ENCODE data around the gene RIT2.
"Not testable (repeated sequence)": the region's sequence is repeated elsewhere in the genome, so short reads cannot be mapped to it uniquely, and the experiment has no call there.

The RIT2 gene

DNA sequence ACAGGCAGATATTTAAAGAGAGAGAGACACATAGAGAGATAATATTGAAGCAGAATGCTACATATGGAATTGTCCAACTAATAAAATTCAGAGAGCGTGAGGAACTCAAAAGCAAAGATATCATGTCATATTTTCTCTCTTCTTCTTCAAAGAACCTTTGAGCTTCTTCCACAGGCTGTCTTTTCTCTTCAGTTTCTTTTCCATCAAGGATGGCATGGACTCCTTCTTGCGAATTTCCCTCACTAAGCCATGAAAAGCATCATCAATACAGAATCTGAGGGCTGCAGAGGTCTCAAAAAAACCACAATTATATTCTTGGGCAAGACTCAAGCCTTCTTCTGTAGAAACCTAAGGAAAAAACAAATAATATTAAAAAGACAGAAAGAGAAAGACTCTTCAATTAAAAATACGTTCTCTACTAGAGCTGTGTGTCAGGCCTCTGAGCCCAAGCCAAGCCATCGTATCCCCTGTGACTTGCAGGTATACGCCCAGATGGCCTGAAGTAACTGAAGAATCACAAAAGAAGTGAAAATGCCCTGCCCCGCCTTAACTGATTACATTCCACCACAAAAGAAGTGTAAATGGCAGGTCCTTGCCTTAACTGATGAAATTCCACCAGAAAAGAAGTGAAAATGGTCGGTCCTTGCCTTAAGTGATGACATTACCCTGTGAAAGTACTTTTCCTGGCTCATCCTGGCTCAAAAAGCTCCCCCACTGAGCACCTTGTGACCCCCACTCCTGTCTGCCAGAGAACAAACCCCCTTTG lies 371.9 kb downstream of the RIT2 start:
- no peak for DNase-seq

DNA sequence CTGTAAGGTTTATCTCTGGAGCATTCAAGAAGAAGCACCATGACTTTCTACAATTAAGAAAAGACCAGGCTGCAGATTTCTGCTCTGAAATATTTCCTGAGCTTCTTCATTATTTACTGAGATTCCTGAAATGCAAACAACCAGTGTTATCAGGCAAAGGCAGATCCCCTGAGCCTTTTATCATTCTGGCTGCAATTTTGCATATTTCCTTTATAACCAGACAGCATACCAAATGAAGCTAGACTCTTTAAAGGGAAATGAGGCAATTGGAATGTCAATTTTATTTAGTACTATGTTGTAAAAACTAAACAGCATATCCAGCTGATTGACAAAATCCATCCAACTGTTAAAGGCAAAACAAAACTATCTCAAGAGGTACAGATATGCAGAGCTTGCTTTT lies 372.5 kb downstream of the RIT2 start:
- DNase-seq, result no peak

DNA sequence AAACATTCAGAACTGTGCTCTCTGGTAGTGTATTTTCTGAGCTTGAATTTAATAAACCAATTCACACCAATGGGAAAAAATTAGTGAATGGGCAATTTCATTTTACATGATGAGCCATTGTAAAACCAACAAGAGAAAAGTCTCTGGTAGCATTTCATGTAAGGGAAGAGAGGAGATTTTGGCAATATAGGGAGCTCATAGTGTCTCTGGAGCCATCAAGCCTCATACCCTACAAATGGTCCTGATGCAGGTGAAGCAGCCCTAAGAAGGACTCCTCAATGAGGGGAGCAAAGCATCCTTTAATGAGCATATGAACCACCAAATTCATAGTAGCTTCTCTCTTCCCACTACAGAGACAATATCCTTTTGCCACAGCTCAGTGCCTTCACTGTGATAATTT lies 373.0 kb downstream of the RIT2 start:
- DNase-seq, result no peak

DNA sequence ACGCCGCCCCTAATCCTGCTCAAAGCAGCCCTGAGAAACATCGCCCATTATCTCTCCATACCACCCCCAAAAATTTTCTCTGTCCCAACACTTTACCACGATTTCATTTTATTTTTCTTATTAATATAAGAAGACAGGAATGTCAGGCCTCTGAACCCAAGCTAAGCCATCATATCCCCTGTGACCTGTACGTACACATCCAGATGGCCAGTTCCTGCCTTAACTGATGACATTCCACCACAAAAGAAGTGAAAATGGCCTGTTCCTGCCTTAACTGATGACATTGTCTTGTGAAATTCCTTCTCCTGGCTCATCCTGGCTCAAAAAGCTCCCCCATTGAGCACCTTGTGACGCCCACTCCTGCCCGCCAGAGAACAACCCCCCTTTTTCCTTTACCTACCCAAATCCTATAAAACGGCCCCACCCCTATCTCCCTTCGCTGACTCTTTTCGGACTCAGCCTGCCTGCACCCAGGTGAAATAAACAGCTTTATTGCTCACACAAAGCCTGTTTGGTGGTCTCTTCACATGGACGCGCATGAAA lies 373.6 kb downstream of the RIT2 start:
- not testable (repeated sequence) for DNase-seq

DNA sequence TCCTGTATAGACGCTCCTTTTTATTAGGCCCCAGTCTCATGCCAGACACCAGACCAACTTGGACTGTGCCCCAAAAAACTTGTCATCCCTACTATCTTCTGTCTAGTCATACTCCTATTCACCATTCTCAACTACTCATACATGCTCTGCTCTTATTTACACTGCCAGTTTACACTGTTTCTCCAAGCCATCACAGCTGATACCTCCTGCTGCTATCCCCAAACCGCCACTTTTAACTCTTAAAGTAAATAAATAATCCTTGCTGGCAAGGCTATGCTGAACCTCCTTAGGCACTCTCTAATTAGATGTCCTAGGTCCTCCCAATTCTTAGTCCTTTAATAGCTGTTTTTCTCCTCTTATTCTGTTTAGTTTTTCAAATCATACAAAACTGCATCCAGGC lies 374.2 kb downstream of the RIT2 start:
- DNase-seq, result not testable (repeated sequence)

DNA sequence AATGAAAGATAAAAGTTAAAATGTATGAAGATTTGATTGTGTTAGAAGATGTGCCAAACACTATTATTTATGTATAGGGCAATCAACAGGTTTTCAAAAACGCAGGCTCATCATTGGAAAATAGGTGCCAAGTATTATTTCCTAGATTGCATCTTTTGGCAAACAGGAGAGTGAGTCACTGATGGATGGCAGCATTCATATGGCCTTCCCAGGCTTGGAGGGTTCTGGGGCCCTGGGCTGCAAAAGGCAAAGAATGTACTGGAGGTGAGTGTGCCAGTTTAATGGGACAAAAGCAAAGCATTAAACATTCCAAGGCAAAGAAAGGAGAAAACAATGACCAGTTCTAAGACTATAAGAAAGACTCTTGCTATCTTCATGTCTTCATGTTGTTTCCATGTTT lies 379.4 kb downstream of the RIT2 start:
- DNase-seq, result no peak

DNA sequence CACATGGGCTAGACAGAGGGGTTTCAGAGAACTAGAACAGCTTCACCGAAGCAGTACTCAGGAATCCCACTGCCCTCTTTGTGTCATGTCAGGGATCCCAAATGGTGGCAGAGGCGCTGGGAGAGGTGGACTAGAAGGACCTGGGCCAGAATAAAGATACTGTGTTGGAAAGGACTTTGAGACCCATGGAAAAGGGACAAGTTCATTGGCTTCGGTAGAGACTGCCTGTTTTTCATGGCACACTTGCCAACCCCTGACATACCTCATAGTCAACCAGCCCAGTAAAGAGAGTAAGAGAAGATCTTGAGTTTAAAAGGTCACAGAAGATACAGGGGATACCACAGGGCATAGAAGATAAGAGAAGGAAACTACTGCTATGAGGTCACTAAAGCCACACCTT lies 381.0 kb downstream of the RIT2 start:
- no peak for DNase-seq

DNA sequence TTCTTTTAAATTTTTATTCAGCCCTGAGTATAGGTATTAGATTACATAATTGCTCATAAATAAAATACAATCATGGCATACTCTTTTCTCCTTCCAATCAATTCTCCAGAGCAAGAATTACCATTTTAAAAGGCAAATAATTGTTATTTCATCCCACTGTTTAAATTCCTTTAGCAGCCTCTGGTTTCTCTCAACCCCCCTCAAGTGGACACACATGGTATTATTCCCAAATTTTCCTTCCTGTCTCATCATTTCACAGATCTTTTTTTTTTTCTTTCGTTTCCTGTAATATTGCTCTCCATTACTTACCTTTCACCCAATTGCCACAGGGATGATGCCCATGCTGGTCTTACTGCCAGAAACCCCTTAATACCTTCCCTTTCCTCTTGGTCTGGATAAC lies 385.2 kb downstream of the RIT2 start:
- no peak for DNase-seq

DNA sequence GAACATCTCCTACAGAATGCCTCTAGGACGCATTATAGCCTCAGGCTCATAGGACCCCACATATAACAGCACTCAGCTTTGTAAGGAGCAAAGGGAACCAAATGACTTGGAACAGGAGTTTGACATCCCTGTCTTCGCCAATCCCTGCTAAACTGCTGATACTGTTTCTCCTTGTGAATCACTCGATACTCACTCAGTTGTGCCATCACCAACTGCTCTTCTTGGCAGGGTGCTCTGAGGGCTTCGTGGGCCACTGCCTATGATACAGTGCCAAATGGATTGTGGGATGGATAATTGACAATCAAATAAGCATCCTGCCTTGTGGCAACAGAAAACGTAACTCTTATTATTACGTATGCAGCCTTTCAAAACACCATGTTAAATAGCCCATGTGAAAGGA lies 396.3 kb downstream of the RIT2 start:
- no peak for DNase-seq

DNA sequence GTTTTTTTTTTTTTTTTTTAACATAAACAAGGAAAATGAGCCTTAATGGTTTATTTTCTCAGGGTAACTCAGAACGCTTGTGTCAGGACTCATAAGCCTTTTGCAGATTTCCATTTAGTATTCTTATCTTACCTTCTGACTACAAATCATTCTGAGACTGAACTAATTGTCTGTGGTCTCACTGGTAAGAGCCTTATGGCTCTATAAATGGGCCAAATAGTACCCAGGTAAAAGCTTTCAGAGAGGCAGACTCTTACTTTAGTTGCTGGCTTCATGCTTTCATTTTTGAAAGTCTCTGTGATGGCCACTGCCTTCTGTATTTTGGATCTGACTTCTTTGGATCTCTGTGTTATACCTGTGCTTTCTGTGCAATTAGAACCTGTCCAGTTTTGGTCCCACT lies 403.4 kb downstream of the RIT2 start:
- DNase-seq, result no peak

DNA sequence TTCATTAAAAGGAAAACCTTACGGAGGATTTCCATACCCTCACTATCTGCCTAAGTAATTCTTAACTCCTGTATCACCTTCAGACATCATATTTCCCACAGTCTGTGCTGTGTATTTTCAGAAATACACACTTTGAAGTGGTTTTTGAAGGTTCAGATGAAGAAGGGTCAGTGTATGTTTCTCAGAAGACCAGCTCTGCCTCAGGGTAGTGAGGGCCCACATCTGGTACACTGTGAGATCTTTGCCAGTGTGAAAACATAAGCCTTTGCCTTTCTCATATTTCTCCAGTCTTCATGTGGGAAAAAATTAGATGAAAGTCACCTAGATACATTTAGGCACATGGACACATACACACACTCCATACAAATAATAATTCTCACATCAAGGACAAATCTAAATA lies 408.4 kb downstream of the RIT2 start:
- DNase-seq, result no peak

DNA sequence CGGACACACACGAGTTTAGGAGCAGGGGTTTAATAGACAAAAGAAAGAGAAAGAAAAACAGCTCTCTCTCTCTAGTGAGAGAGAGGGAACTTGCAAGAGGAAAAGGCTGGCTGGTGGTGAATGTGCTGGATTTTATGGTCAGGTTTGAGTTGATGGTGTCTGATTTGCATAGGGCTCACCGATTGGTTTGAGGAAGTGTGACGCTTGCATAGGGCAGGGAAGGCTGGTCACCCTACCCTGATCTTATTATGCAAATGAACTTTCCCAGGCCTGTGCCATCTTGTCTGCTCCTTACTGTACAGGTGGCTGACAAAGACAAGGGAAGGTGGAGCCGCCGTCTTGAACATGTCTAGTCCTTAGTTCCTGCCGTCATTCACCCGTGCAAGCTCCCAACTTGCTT lies 408.9 kb downstream of the RIT2 start:
- DNase-seq, result no peak

DNA sequence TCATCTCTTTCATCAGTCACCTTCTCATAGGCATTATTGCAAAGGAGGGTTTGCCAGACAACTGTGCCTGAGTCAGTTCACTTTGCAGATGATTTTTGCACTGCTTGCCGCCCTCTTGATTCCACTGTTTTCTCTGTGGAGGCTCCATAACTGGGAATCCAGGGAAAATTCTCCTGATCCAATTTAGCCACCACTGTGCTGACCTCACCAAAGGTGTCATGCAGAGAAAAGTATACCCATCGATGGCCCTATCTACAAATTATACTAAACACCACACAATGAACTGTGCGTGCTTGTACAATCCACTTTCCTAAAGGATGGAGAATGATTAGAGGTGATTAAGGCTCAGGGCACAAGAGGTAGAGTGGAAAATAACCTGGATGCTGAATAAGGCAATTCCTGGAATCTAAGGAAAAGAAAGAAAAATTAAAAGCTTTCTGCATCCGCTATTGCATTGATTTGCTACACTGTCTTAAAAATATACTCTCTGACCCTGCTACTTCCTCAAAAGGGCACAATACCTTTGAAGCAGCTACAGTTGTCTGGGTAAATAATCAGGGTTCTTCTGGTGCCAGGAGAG lies 409.4 kb downstream of the RIT2 start:
- no peak for DNase-seq
